ENCODE results near the gene ACOT7. TPM values are rescaled to one million over a fixed set of nuclear protein-coding genes. Genes with fewer than 3 reads are reported as not detected.

ACOT7 gene
- total and polyA plus RNA-seq, 2 of the 13 experiments (the other 11 are each of a cell fraction or from before 2014, with no cell fraction given), result 33.0 to 55.8 TPM

- TF ChIP-seq RCOR2 (CRISPR knock-in tag; IDR thresholded peaks at IDR 0.05) (peak; percentile 43; the same call in 1 of the 2 replicates), ZNF556 (CRISPR knock-in tag; IDR thresholded peaks at IDR 0.05; ENCODE audit: borderline replicate concordance) (peak; percentile 56; the same call in 1 of the 2 replicates), PLRG1 (conservative IDR thresholded peaks at IDR 0.05) (no peak), ZNF709 (CRISPR knock-in tag; IDR thresholded peaks at IDR 0.05) (no peak), HNRNPK (IDR thresholded peaks at IDR 0.05; ENCODE audit: low read depth, low read length, poor library complexity, severe bottlenecking) (no peak), AKAP8 (CRISPR knock-in tag; IDR thresholded peaks at IDR 0.05) (0 out of 2 replicates have a peak, but pooled peaks have one; percentile 28), ZBTB38 (CRISPR knock-in tag; IDR thresholded peaks at IDR 0.05) (no peak; the same call in 1 of the 2 replicates), ZBTB7B (CRISPR knock-in tag; IDR thresholded peaks at IDR 0.05) (peak; percentile 25; the same call in 1 of the 2 replicates), ZNF83 (CRISPR knock-in tag; IDR thresholded peaks at IDR 0.05; ENCODE audit: borderline replicate concordance) (no peak), ZNF569 (CRISPR knock-in tag; IDR thresholded peaks at IDR 0.05; ENCODE audit: borderline replicate concordance) (no peak), ZBTB39 (CRISPR knock-in tag; IDR thresholded peaks at IDR 0.05) (no peak), ZNF781 (CRISPR knock-in tag; IDR thresholded peaks at IDR 0.05; ENCODE audit: borderline replicate concordance, not compliant biosample characterization) (no peak), ZFAT (CRISPR knock-in tag; conservative IDR thresholded peaks at IDR 0.05) (no peak), SMYD3 (CRISPR knock-in tag; IDR thresholded peaks at IDR 0.05) (no peak), PPARG (CRISPR knock-in tag; conservative IDR thresholded peaks at IDR 0.05) (peak; percentile 64; the same call in 1 of the 2 replicates), MIXL1 (CRISPR knock-in tag; IDR thresholded peaks at IDR 0.05) (no peak), KLF13 (CRISPR knock-in tag; IDR thresholded peaks at IDR 0.05) (no peak), HHEX (CRISPR knock-in tag; IDR thresholded peaks at IDR 0.05) (no peak), ZKSCAN1 (IDR thresholded peaks at IDR 0.05; ENCODE audit: low read length) (no peak), YEATS4 (CRISPR knock-in tag; IDR thresholded peaks at IDR 0.05; ENCODE audit: borderline replicate concordance) (peak; percentile 51; the same call in 1 of the 2 replicates)
- TF ChIP-seq, protein P1, sequence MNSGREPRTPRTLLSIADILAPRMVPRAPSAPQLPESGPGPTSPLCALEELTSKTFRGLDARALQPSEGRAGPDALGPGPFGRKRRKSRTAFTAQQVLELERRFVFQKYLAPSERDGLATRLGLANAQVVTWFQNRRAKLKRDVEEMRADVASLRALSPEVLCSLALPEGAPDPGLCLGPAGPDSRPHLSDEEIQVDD (CRISPR knock-in tag; IDR thresholded peaks at IDR 0.05; ENCODE audit: borderline replicate concordance), result no peak
- TF ChIP-seq, protein P2, sequence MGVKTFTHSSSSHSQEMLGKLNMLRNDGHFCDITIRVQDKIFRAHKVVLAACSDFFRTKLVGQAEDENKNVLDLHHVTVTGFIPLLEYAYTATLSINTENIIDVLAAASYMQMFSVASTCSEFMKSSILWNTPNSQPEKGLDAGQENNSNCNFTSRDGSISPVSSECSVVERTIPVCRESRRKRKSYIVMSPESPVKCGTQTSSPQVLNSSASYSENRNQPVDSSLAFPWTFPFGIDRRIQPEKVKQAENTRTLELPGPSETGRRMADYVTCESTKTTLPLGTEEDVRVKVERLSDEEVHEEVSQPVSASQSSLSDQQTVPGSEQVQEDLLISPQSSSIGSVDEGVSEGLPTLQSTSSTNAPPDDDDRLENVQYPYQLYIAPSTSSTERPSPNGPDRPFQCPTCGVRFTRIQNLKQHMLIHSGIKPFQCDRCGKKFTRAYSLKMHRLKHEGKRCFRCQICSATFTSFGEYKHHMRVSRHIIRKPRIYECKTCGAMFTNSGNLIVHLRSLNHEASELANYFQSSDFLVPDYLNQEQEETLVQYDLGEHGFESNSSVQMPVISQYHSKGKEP (CRISPR knock-in tag; IDR thresholded peaks at IDR 0.05), result no peak
- TF ChIP-seq, protein P3, sequence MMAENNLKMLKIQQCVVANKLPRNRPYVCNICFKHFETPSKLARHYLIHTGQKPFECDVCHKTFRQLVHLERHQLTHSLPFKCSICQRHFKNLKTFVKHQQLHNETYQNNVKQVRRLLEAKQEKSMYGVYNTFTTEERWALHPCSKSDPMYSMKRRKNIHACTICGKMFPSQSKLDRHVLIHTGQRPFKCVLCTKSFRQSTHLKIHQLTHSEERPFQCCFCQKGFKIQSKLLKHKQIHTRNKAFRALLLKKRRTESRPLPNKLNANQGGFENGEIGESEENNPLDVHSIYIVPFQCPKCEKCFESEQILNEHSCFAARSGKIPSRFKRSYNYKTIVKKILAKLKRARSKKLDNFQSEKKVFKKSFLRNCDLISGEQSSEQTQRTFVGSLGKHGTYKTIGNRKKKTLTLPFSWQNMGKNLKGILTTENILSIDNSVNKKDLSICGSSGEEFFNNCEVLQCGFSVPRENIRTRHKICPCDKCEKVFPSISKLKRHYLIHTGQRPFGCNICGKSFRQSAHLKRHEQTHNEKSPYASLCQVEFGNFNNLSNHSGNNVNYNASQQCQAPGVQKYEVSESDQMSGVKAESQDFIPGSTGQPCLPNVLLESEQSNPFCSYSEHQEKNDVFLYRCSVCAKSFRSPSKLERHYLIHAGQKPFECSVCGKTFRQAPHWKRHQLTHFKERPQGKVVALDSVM (CRISPR knock-in tag; IDR thresholded peaks at IDR 0.05), result peak; percentile 91
Observed at GRCh38 chr1:6359216-6360116, 34.1 kb downstream of the ACOT7 start (continued).

All from HepG2 (cell line).